ENCODE data around the gene TOR4A. TPM values are rescaled to one million over a fixed set of nuclear protein-coding genes. Genes with fewer than 3 reads are reported as not detected.

The TOR4A gene
- total RNA-seq, 2 experiments from 2014 or later, result 6.6 to 6.8 TPM

DNA sequence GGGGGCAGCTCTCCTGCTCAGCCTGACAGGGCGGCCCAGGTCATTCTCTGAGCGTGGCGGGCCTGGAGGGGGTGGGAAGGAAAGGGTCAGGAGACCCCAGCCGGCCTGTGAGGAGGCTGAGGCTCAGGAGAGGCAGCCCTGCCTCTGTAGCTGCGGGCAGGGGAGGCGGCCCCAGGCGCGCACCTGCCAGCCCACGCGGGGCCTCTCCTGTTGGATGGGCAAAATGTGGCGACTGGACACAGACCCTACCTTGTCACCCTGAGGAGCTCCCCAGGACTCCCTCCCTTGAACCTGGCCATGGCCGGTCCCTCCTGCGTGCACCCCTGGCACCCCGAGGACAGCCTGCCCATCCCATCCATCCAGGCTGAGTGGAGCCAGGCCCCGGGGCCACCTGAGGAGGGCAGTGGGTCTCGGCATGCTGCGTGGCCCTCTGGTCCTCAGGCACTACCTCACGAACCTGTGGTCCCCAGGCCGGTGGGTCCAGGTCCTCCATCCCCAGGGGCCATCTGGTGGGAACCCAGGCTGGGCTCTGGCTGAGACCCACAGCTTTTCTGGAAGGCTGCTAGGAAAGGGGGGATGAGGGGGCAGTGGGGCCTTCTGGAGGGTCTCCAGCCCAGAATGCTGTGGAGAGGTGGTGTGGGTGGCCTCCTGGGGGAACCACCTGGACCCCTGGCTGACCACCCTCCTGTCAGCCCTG, 39.6 kb downstream of the TOR4A start:
- no peak overlapping the region for H3K4me3 Mint-ChIP-seq
- ChIA-PET POLR2A (no interaction called here), CTCF (interaction anchor here (1.0 kb wide), 1 partner anchor 13 kb away, joined by 3 read pairs; no protein-coding TSS in a partner anchor)
- no peaks in the 10 kb centered on the region for H3K36me3 Mint-ChIP-seq
- peaks cover 8% of the 10 kb centered on the region for H3K27me3 Mint-ChIP-seq
- no peak for DNase-seq
- intact Hi-C loops (cut with micrococcal nuclease), result no loop called here
- H3K4me1 Mint-ChIP-seq (ENCODE audit: low read depth), result peaks cover 5% of the 10 kb centered on the region
- no peak overlapping the region for H3K27ac Mint-ChIP-seq
- no peaks in the 10 kb centered on the region for H3K9me3 Mint-ChIP-seq

GRCh38 chr9:137317718-137318511, 40.4 kb downstream of the TOR4A start:
- POLR2A ChIA-PET, result no interaction called here
- Mint-ChIP-seq H3K4me1 (ENCODE audit: low read depth) (peaks cover 5% of the 10 kb centered on the region), H3K27ac (no peak overlapping the region), H3K4me3 (no peak overlapping the region), H3K36me3 (no peaks in the 10 kb centered on the region), H3K27me3 (peaks cover 9% of the 10 kb centered on the region), H3K9me3 (no peaks in the 10 kb centered on the region)
- DNase-seq, result no peak
- CTCF ChIA-PET, result interaction anchor here (1.7 kb wide), 1 partner anchor 16 kb away, joined by 5 read pairs; the partner anchor contains the start of gene NRARP
- intact Hi-C loops (cut with micrococcal nuclease), result no loop called here

- Mint-ChIP-seq H3K4me3 (no peak overlapping the region), H3K9me3 (no peaks in the 10 kb centered on the region), H3K4me1 (ENCODE audit: low read depth) (peaks cover 5% of the 10 kb centered on the region), H3K36me3 (no peaks in the 10 kb centered on the region), H3K27me3 (peaks cover 8% of the 10 kb centered on the region), H3K27ac (no peak overlapping the region)
- no peak for DNase-seq
- ChIA-PET CTCF (interaction anchor here (1.7 kb wide), 1 partner anchor 16 kb away, joined by 5 read pairs; the partner anchor contains the start of gene NRARP), POLR2A (interaction anchor here (1.0 kb wide), 1 partner anchor 16 kb away, joined by 4 read pairs; the partner anchor contains the start of gene NRARP)
- intact Hi-C loops (cut with micrococcal nuclease), result no loop called here
These were observed 41.1 kb downstream of the TOR4A start for GRCh38 chr9:137318602-137319001.

DNA sequence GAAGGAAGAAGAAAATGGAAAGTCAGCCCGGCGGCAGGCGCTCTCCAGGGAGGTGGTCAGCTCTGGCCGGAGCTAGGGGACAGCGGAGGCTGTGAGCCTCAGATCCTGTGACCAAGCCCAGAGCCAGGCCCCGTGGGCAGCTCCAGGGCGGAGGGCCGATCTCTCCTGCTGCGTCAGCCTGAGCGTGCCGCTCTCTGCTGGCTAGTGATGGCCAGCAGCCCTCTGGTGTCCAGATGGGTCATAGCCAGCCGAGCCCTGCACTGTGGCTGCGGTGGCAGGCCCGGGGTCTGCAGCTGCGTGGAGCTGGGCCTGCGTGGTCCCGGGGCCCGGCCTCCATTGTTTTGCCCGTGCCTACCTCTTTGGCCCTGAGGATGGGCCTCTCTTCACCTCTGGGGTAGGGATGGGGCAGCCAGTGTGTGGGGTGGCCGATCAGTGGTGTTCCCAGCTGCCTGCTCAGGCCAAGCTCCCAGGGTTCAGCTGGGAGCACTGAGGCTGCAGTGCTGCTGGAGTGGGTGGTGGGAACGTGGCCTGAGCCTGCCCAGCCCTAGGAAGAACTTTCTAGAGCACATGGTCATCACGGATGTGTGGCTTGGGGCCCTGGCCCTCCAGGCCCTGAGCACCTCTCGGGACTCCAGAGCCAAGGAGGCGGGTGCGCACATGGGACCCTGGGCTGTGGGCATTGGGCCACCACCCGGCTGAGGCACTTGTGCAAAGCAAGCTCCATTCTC, 41.6 kb downstream of the TOR4A start:
- intact Hi-C loops (cut with micrococcal nuclease), result no loop called here
- Mint-ChIP-seq H3K27ac (no peak overlapping the region), H3K9me3 (no peaks in the 10 kb centered on the region), H3K4me3 (no peak overlapping the region), H3K4me1 (ENCODE audit: low read depth) (peaks cover 5% of the 10 kb centered on the region), H3K36me3 (no peaks in the 10 kb centered on the region), H3K27me3 (peaks cover 7% of the 10 kb centered on the region)
- CTCF ChIA-PET, result interaction anchor here (1.7 kb wide), 1 partner anchor 17 kb away, joined by 5 read pairs; the partner anchor contains the start of gene NRARP
- POLR2A ChIA-PET, result interaction anchor here (1.0 to 1.3 kb wide), 2 partner anchors 15 to 17 kb away, joined by 3 to 4 read pairs; partner anchors contain the start of gene NRARP
- no peak for DNase-seq

GRCh38 chr9:137319739-137320551, 42.4 kb downstream of the TOR4A start:
- Mint-ChIP-seq H3K4me1 (ENCODE audit: low read depth) (peaks cover 5% of the 10 kb centered on the region), H3K9me3 (no peaks in the 10 kb centered on the region), H3K36me3 (no peaks in the 10 kb centered on the region), H3K27me3 (peaks cover 11% of the 10 kb centered on the region), H3K4me3 (no peak overlapping the region), H3K27ac (no peak overlapping the region)
- intact Hi-C loops (cut with micrococcal nuclease), result no loop called here
- POLR2A ChIA-PET, result interaction anchor here (1.0 to 1.3 kb wide), 2 partner anchors 16 to 18 kb away, joined by 3 to 4 read pairs; partner anchors contain the start of gene NRARP
- CTCF ChIA-PET, result interaction anchor here (1.4 kb wide), 1 partner anchor 18 kb away, joined by 5 read pairs; the partner anchor contains the start of gene NRARP
- no peak for DNase-seq

GRCh38 chr9:137320555-137321384, 43.2 kb downstream of the TOR4A start:
- H3K9me3 Mint-ChIP-seq, result no peaks in the 10 kb centered on the region
- intact Hi-C loops (cut with micrococcal nuclease), result no loop called here
- H3K4me3 Mint-ChIP-seq, result no peak overlapping the region
- ChIA-PET POLR2A (interaction anchor here (1.3 kb wide), 1 partner anchor 17 kb away, joined by 3 read pairs; no protein-coding TSS in a partner anchor), CTCF (interaction anchor here (1.4 kb wide), 1 partner anchor 19 kb away, joined by 5 read pairs; the partner anchor contains the start of gene NRARP)
- peak; percentile 27 for DNase-seq
- no peak overlapping the region for H3K27ac Mint-ChIP-seq
- peaks cover 16% of the 10 kb centered on the region for H3K27me3 Mint-ChIP-seq
- H3K36me3 Mint-ChIP-seq, result no peaks in the 10 kb centered on the region
- H3K4me1 Mint-ChIP-seq (ENCODE audit: low read depth), result peaks cover 5% of the 10 kb centered on the region

- DNase-seq, result no peak
- Mint-ChIP-seq H3K27ac (no peak overlapping the region), H3K4me1 (ENCODE audit: low read depth) (peaks cover 8% of the 10 kb centered on the region), H3K4me3 (no peak overlapping the region), H3K9me3 (peaks cover 2% of the 10 kb centered on the region), H3K27me3 (peaks cover 23% of the 10 kb centered on the region), H3K36me3 (peaks cover 2% of the 10 kb centered on the region)
- CTCF ChIA-PET, result interaction anchor here (1.4 kb wide), 1 partner anchor 20 kb away, joined by 5 read pairs; the partner anchor contains the start of gene NRARP
- intact Hi-C loops (cut with micrococcal nuclease), result no loop called here
- POLR2A ChIA-PET, result no interaction called here
These were observed 44.3 kb downstream of the TOR4A start for GRCh38 chr9:137321726-137322361.

GRCh38 chr9:137323531-137324331, 46.2 kb downstream of the TOR4A start:
- no peak for DNase-seq
- H3K27me3 Mint-ChIP-seq, result peaks cover 34% of the 10 kb centered on the region
- H3K27ac Mint-ChIP-seq, result no peak overlapping the region
- ChIA-PET CTCF (interaction anchor here (0.6 kb wide), 1 partner anchor 22 kb away, joined by 3 read pairs; the partner anchor contains the start of gene NRARP), POLR2A (no interaction called here)
- H3K9me3 Mint-ChIP-seq, result peaks cover 17% of the 10 kb centered on the region
- no peak overlapping the region for H3K4me3 Mint-ChIP-seq
- H3K36me3 Mint-ChIP-seq, result peaks cover 7% of the 10 kb centered on the region
- intact Hi-C loops (cut with micrococcal nuclease), result no loop called here
- peaks cover 9% of the 10 kb centered on the region for H3K4me1 Mint-ChIP-seq (ENCODE audit: low read depth)

DNA sequence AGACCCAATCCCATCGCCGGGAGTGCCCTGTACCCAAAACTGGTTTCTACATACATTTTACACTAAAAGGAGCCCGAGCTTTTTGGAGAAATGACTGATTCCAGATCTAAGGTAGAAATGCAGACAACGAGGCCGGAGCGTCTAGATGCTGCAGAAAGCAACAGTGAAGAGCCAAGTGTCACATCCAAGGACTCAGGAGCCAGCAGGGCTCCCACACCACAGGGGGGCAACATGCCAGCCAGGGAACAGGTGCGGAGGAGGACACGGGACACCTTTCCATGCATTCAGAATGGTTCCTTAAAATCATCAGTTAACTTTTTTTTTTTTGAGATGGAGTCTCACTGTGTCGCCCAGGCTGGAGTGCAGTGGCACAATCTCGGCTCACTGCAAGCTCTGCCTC, 47.6 kb downstream of the TOR4A start:
- POLR2A ChIA-PET, result no interaction called here
- CTCF ChIA-PET, result interaction anchor here (1.5 kb wide), 1 partner anchor 23 kb away, joined by 6 read pairs; the partner anchor contains the start of gene NRARP

More for the DNA sequence above, 47.6 kb downstream of the TOR4A start:
- H3K27me3 Mint-ChIP-seq, result peaks cover 34% of the 10 kb centered on the region
- H3K36me3 Mint-ChIP-seq, result peaks cover 7% of the 10 kb centered on the region
- H3K4me3 Mint-ChIP-seq, result no peak overlapping the region
- intact Hi-C loops (cut with micrococcal nuclease), result no loop called here
- peaks cover 17% of the 10 kb centered on the region for H3K9me3 Mint-ChIP-seq
- H3K4me1 Mint-ChIP-seq (ENCODE audit: low read depth), result peaks cover 9% of the 10 kb centered on the region
- H3K27ac Mint-ChIP-seq, result no peak overlapping the region
- no peak for DNase-seq

Data from activated CD4-positive, alpha-beta memory T cell treated with anti-CD3 and anti-CD28 coated beads for 36 hours (primary cell).